HEK293 (cell line): ENCODE measurements around the gene ATP8B4.

Experiments used
- CTCF ChIP-seq: fragments of 450-650 bp; formaldehyde crosslinking; IDR thresholded peaks from 2 replicates; pipeline ENCODE4 v1.5.1; 2016; ENCODE audit warnings: missing biosample characterization, missing genetic modification characterization
- ZNF350 ChIP-seq: fragments of 450-650 bp; formaldehyde crosslinking; IDR thresholded peaks from 2 replicates; pipeline ENCODE4 v1.5.0; 2017; ENCODE audit warnings: missing biosample characterization, mild to moderate bottlenecking, missing genetic modification characterization
- ZNF777 ChIP-seq: fragments of 450-650 bp; formaldehyde crosslinking; IDR thresholded peaks from 2 replicates; pipeline ENCODE4 v1.5.1; 2017; ENCODE audit warnings: missing biosample characterization, missing genetic modification characterization, borderline replicate concordance
- ZNF843 ChIP-seq: fragments of 450-650 bp; formaldehyde crosslinking; IDR thresholded peaks from 2 replicates; pipeline ENCODE4 v1.5.1; 2016; ENCODE audit warnings: missing biosample characterization, missing genetic modification characterization

DNA sequence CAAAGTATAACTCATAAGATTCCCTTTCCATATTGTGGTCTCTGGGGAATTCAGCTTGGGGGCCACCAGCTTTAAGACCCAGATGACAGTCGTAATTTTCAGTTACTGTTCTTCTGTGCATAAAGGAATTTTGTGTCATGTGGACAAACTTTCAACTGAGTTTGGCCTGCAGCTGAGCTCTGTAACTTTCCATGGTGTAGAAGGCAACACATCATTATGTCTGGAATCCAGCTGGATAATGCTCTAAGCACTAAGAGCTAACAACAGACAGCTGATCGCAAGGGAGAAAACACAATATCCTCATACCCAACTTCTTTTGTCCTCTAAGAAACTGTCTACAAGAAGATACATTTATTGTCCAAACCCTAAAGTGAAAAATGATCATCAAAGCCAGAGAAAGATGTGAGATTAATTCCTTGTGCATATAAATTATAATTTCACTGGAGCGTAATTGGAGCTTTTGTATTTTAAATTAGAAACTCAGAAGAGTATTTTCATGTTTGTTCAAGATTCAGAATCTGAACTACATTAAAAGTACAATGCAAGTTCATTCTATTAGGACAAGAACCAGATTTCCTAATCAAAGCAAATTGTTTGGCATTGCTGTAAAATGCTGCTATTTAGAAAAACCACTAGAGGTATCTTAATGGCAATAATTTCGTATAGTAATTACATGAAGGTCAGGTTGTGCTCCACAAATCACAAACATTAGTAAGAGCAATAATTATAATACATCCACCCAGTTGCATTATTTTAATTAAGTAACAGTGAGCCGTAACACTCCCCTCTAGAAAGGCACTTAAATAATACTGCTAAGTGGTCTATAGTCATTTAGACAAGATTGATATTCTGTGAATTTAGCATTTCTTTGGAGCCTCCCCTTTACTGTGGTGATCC lies 218.8 kb downstream of the ATP8B4 start:
- TF ChIP-seq ZNF350 (tag by site-specific recombination) = no peak
- TF ChIP-seq ZNF843 (tag by site-specific recombination) = no peak
- no peak for TF ChIP-seq CTCF (tag by site-specific recombination)
- no peak for TF ChIP-seq ZNF777 (tag by site-specific recombination)
